ENCODE data around the gene DIAPH3. TPM values are rescaled to one million over a fixed set of nuclear protein-coding genes. Genes with fewer than 3 reads are reported as not detected.

The DIAPH3 gene
- total RNA-seq, 2 donors from 2014 or later, result 23.6 to 25.7 TPM

DNA sequence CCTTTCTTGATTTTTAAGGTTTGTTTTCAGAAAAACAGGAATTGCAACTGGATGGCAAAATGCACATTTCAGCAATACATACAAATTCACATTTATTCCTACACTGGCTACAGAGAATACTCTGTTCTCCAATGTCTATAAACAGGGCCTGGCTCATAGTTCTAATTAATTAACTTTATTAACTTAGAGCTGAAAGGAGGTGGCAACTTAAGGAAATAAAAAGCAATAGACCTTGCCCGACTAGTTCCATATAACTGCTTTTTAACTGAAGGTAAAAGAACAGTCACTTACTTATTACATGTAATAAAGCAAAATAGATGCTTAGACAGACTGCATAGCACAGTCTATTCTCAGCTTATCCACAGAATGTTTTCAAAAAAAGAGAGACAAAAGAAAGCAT, 498.5 kb downstream of the DIAPH3 start:
- no peak overlapping the region for H3K9ac ChIP-seq (ENCODE audit: extremely low read depth, low read length, poor library complexity, severe bottlenecking)
- WGBS, 2 experiments (ENCODE audit: insufficient coverage in 1 of 2, insufficient read length in 1 of 2), result 89% methylated on average over 1 of the region's 1 CpG; no CpG with 5 or more reads in 1 of the 2 experiments
- Mint-ChIP-seq H3K4me3 (no peak overlapping the region), H3K36me3 (ENCODE audit: low read depth) (peaks cover 8% of the 10 kb centered on the region), H3K4me1 (peaks cover 8% of the 10 kb centered on the region), H3K27ac (no peak overlapping the region), H3K27me3 (ENCODE audit: insufficient read depth) (no peaks in the 10 kb centered on the region), H3K9me3 (no peaks in the 10 kb centered on the region)
- no peak overlapping the region for H3K4me3 ChIP-seq (ENCODE audit: low read length)
- H3K9me3 ChIP-seq (ENCODE audit: control insufficient read depth, low read length), result peaks cover 3% of the 10 kb centered on the region
- H3K27ac ChIP-seq (ENCODE audit: low read depth, low read length), result no peak overlapping the region
- H3K4me1 ChIP-seq (ENCODE audit: control insufficient read depth, insufficient read depth, low read length), result no peaks in the 10 kb centered on the region
- no peaks in the 10 kb centered on the region for H3K27me3 ChIP-seq (ENCODE audit: control insufficient read depth, insufficient read depth, low read length, poor library complexity, severe bottlenecking)
- TF ChIP-seq, protein P1, sequence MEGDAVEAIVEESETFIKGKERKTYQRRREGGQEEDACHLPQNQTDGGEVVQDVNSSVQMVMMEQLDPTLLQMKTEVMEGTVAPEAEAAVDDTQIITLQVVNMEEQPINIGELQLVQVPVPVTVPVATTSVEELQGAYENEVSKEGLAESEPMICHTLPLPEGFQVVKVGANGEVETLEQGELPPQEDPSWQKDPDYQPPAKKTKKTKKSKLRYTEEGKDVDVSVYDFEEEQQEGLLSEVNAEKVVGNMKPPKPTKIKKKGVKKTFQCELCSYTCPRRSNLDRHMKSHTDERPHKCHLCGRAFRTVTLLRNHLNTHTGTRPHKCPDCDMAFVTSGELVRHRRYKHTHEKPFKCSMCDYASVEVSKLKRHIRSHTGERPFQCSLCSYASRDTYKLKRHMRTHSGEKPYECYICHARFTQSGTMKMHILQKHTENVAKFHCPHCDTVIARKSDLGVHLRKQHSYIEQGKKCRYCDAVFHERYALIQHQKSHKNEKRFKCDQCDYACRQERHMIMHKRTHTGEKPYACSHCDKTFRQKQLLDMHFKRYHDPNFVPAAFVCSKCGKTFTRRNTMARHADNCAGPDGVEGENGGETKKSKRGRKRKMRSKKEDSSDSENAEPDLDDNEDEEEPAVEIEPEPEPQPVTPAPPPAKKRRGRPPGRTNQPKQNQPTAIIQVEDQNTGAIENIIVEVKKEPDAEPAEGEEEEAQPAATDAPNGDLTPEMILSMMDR (conservative IDR thresholded peaks at IDR 0.05), result no peak
- no peak for DNase-seq
- H3K36me3 ChIP-seq (ENCODE audit: control insufficient read depth, insufficient read depth, low read length), result peaks cover 31% of the 10 kb centered on the region

DNA sequence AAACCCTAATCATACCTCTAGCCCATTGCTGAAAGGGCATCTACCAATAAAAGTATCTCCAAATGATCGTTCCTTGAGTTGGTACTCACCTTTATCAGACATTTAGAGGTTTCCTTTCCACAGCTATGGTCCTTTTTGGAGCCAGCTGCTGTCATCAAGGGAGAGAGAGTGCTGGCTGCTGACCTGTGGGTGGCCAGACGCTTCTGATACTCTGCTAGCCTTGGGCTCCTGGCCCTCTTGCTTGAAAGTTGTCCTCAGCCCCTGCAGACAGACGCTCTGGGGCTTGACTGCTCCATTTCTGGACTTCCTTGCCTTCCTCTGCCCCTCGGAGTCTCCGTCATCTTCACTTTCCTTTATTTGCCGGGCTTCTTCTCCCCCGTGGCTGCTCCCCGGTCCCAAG, 499.1 kb downstream of the DIAPH3 start:
- H3K27me3 Mint-ChIP-seq (ENCODE audit: insufficient read depth), result no peaks in the 10 kb centered on the region
- H3K27ac Mint-ChIP-seq, result no peak overlapping the region
- H3K4me3 Mint-ChIP-seq, result no peak overlapping the region
- H3K36me3 ChIP-seq (ENCODE audit: control insufficient read depth, insufficient read depth, low read length), result peaks cover 31% of the 10 kb centered on the region
- H3K36me3 Mint-ChIP-seq (ENCODE audit: low read depth), result peaks cover 8% of the 10 kb centered on the region
- no peak overlapping the region for H3K4me3 ChIP-seq (ENCODE audit: low read length)
- peaks cover 3% of the 10 kb centered on the region for H3K9me3 ChIP-seq (ENCODE audit: control insufficient read depth, low read length)
- peaks cover 9% of the 10 kb centered on the region for H3K4me1 Mint-ChIP-seq
- H3K27me3 ChIP-seq (ENCODE audit: control insufficient read depth, insufficient read depth, low read length, poor library complexity, severe bottlenecking), result no peaks in the 10 kb centered on the region
- no peaks in the 10 kb centered on the region for H3K4me1 ChIP-seq (ENCODE audit: control insufficient read depth, insufficient read depth, low read length)
- no peaks in the 10 kb centered on the region for H3K9me3 Mint-ChIP-seq
- TF ChIP-seq, protein P1 (conservative IDR thresholded peaks at IDR 0.05), result no peak
- no peak overlapping the region for H3K27ac ChIP-seq (ENCODE audit: low read depth, low read length)
- no peak for DNase-seq
- 52 to 67% methylated on average over 6 to 8 of the region's 8 CpGs for WGBS, 2 experiments (ENCODE audit: insufficient coverage in 1 of 2, insufficient read length in 1 of 2)
- H3K9ac ChIP-seq (ENCODE audit: extremely low read depth, low read length, poor library complexity, severe bottlenecking), result no peak overlapping the region

DNA sequence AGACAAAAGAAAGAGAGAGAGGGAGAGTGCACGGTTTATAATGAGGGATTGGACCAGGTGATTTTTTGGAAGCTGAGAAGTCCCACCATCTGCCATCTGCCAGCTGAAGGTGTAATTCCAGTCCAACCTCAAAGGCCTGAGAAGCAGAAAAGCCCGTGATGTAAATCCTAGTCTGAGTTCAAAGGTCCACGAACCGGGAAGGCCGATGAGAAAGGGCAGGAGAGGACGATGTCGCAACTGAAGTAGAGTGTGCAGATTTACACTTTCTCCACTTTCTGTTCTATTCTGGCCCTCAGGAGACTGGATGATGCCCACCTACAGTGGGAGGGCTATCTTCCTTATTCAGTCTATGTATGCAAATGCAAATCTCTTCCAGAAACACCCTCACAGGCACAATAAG, 500.0 kb downstream of the DIAPH3 start:
- WGBS, 2 experiments (ENCODE audit: insufficient coverage in 1 of 2, insufficient read length in 1 of 2), result 94 to 97% methylated on average over 7 of the region's 7 CpGs
- H3K27ac Mint-ChIP-seq, result no peak overlapping the region
- peaks cover 8% of the 10 kb centered on the region for H3K36me3 Mint-ChIP-seq (ENCODE audit: low read depth)
- Histone ChIP-seq H3K9me3 (ENCODE audit: control insufficient read depth, low read length) (peaks cover 3% of the 10 kb centered on the region), H3K27me3 (ENCODE audit: control insufficient read depth, insufficient read depth, low read length, poor library complexity, severe bottlenecking) (no peaks in the 10 kb centered on the region), H3K9ac (ENCODE audit: extremely low read depth, low read length, poor library complexity, severe bottlenecking) (no peak overlapping the region), H3K4me3 (ENCODE audit: low read length) (no peak overlapping the region), H3K27ac (ENCODE audit: low read depth, low read length) (no peak overlapping the region), H3K4me1 (ENCODE audit: control insufficient read depth, insufficient read depth, low read length) (no peaks in the 10 kb centered on the region), H3K36me3 (ENCODE audit: control insufficient read depth, insufficient read depth, low read length) (peaks cover 31% of the 10 kb centered on the region)
- TF ChIP-seq, protein P1 (conservative IDR thresholded peaks at IDR 0.05), result no peak
- H3K4me3 Mint-ChIP-seq, result no peak overlapping the region
- DNase-seq, result no peak
- no peaks in the 10 kb centered on the region for H3K27me3 Mint-ChIP-seq (ENCODE audit: insufficient read depth)
- peaks cover 11% of the 10 kb centered on the region for H3K4me1 Mint-ChIP-seq
- H3K9me3 Mint-ChIP-seq, result no peaks in the 10 kb centered on the region

Measured in endodermal cell (in vitro differentiated cells).